Measurements from ENCODE around the gene SLC25A30. TPM values are rescaled to one million over a fixed set of nuclear protein-coding genes. Genes with fewer than 3 reads are reported as not detected.
"Not testable (repeated sequence)": the region's sequence is repeated elsewhere in the genome, so short reads cannot be mapped to it uniquely, and the experiment has no call there.

SLC25A30 gene
- total RNA-seq, 2 experiments from 2014 or later = 18.9 to 21.2 TPM

- Mint-ChIP-seq H3K9me3 (no peaks in the 10 kb centered on the region), H3K4me1 (ENCODE audit: low read depth) (peaks cover 14% of the 10 kb centered on the region), H3K36me3 (ENCODE audit: low read depth) (peaks cover 30% of the 10 kb centered on the region), H3K4me3 (no peak overlapping the region), H3K27ac (no peak overlapping the region), H3K27me3 (no peaks in the 10 kb centered on the region)
- no peak for TF ChIP-seq CTCF (IDR thresholded peaks at IDR 0.05)
- intact Hi-C loops (cut with micrococcal nuclease) = no loop called here
- DNase-seq = no peak
- no peak for ATAC-seq
- ChIA-PET POLR2A (interaction anchor here (0.9 to 1.1 kb wide), 3 partner anchors 9 to 12 kb away, joined by 3 to 5 read pairs (median 3); no protein-coding TSS in a partner anchor), CTCF (interaction anchor here (1.3 kb wide), 1 partner anchor 18 kb away, joined by 5 read pairs; no protein-coding TSS in a partner anchor)
Measured at GRCh38 chr13:45353895-45354294, 64.3 kb downstream of the SLC25A30 start.

GRCh38 chr13:45352031-45352430, 66.1 kb downstream of the SLC25A30 start:
- Mint-ChIP-seq H3K9me3 (no peaks in the 10 kb centered on the region), H3K27me3 (no peaks in the 10 kb centered on the region), H3K36me3 (ENCODE audit: low read depth) (peaks cover 25% of the 10 kb centered on the region), H3K27ac (no peak overlapping the region), H3K4me3 (no peak overlapping the region), H3K4me1 (ENCODE audit: low read depth) (peaks cover 7% of the 10 kb centered on the region)
- no peak for DNase-seq
- ChIA-PET CTCF (interaction anchor here (1.0 to 2.2 kb wide), 2 partner anchors 9 to 19 kb away, joined by 3 to 6 read pairs; no protein-coding TSS in a partner anchor), POLR2A (interaction anchor here (1.2 kb wide), 1 partner anchor 14 kb away, joined by 3 read pairs; no protein-coding TSS in a partner anchor)
- intact Hi-C loops (cut with micrococcal nuclease) = no loop called here
- ATAC-seq = no peak
- no peak for TF ChIP-seq CTCF (IDR thresholded peaks at IDR 0.05)

GRCh38 chr13:45350152-45350551, 68.0 kb downstream of the SLC25A30 start:
- intact Hi-C loops (cut with micrococcal nuclease) = no loop called here
- Mint-ChIP-seq H3K27ac (no peak overlapping the region), H3K36me3 (ENCODE audit: low read depth) (peaks cover 27% of the 10 kb centered on the region), H3K9me3 (no peaks in the 10 kb centered on the region), H3K4me1 (ENCODE audit: low read depth) (no peaks in the 10 kb centered on the region), H3K4me3 (no peak overlapping the region), H3K27me3 (no peaks in the 10 kb centered on the region)
- no peak for DNase-seq
- no peak for TF ChIP-seq CTCF (IDR thresholded peaks at IDR 0.05)
- POLR2A ChIA-PET = no interaction called here
- ATAC-seq = no peak
- CTCF ChIA-PET = no interaction called here

GRCh38 chr13:45349438-45349837, 68.7 kb downstream of the SLC25A30 start:
- TF ChIP-seq CTCF (IDR thresholded peaks at IDR 0.05) = no peak
- intact Hi-C loops (cut with micrococcal nuclease) = no loop called here
- Mint-ChIP-seq H3K27me3 (no peaks in the 10 kb centered on the region), H3K36me3 (ENCODE audit: low read depth) (peaks cover 30% of the 10 kb centered on the region), H3K9me3 (no peaks in the 10 kb centered on the region), H3K4me1 (ENCODE audit: low read depth) (peaks cover 2% of the 10 kb centered on the region), H3K27ac (peak overlapping the region; percentile 25), H3K4me3 (no peak overlapping the region)
- CTCF ChIA-PET = interaction anchor here (0.6 to 2.2 kb wide), 2 partner anchors 22 to 314 kb away, joined by 3 to 8 read pairs; no protein-coding TSS in a partner anchor
- DNase-seq (no peak), ATAC-seq (no peak)
- POLR2A ChIA-PET = interaction anchor here (0.6 kb wide), 1 partner anchor 488 kb away, joined by 3 read pairs; no protein-coding TSS in a partner anchor

GRCh38 chr13:45344064-45344463, 74.1 kb downstream of the SLC25A30 start:
- H3K36me3 Mint-ChIP-seq (ENCODE audit: low read depth) = peaks cover 44% of the 10 kb centered on the region
- intact Hi-C loops (cut with micrococcal nuclease); H3K9me3 Mint-ChIP-seq; DNase-seq; H3K27me3 Mint-ChIP-seq; ATAC-seq; H3K4me3 Mint-ChIP-seq; CTCF ChIA-PET: not testable (repeated sequence)
- H3K4me1 Mint-ChIP-seq (ENCODE audit: low read depth) = peaks cover 16% of the 10 kb centered on the region
- POLR2A ChIA-PET = interaction anchor here (1.0 kb wide), 1 partner anchor 23 kb away, joined by 3 read pairs; no protein-coding TSS in a partner anchor
- H3K27ac Mint-ChIP-seq = peak overlapping the region; percentile 65

Other genes with a start within 250 kb of the SLC25A30 start
- not detected for gene KCTD4, start 217.3 kb downstream of the SLC25A30 start, total RNA-seq
- gene TPT1, start 77.2 kb downstream of the SLC25A30 start, total RNA-seq = 1,000 to 10,000 TPM; 3,533 to 3,563 TPM
- 10 to 100 TPM; 19.9 to 22.1 TPM for gene COG3, start 46.6 kb upstream of the SLC25A30 start, total RNA-seq
- gene ERICH6B, start 197.4 kb upstream of the SLC25A30 start, total RNA-seq = not detected

All from activated CD8-positive, alpha-beta T cell treated with anti-CD3 and anti-CD28 coated beads for 36 hours (primary cell).